Measurements from ENCODE around the gene TAS2R14.

Gene TAS2R14

GRCh38 chr12:10904686-10905085, 34.4 kb downstream of the TAS2R14 start:
- no peak for DNase-seq

DNA sequence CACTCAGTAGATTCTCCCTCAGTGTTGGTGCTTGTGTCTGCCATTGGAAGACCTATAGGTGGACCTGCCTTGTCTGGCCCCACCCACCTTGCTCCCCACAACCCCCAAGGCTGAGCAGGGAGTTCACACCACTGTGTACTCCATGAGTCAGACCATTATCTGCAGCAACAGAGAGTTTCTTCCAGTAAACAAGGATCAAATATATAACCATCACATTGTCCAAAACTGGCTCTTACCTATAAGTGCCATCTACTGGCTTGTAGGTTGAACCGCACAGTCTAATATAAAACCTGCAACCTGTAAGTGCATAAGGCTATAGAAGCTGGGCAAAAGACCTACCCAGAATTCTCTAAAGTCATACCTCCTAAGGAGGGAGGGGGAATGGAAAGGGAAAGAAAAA, 37.6 kb downstream of the TAS2R14 start:
- DNase-seq: no peak

DNA sequence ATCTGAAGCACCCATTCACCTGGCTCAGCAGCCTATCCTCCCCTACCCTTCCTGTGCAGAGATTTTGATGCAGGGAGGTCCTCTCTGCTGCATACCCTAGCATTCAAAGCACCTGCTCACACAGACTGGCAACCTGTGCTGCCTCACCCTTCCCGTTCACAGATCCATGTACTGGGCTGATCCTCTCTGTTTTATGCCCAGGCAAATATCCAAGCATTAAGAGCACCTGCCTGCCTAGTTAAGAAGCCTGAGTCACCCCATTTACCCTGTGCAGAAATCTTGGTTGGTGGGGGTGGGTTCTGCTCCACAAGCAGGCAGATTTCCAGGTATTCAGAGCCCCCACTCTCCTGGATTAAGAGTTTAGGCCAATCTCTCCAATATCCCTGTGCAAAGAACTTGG, 38.1 kb downstream of the TAS2R14 start:
- DNase-seq: no peak

DNA sequence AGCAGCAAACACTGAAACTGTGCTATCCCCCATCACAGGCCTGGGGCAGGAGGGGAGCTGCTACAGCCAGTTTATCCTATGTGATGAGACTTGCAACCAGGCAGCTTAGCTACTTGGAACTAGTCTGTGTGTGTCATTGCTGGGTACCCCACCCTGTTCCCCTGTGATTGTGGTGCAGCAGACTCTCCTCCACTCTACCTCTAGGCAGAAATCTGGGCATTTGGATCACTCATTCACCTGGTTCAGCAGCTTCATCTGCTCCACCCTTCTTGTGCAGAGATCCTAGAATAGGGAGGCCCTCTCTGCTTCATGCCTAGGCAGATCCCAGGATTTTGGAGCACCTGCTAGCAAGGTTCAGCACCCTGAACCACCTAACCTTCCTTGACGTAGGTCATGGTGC, 38.5 kb downstream of the TAS2R14 start:
- DNase-seq: no peak

DNA sequence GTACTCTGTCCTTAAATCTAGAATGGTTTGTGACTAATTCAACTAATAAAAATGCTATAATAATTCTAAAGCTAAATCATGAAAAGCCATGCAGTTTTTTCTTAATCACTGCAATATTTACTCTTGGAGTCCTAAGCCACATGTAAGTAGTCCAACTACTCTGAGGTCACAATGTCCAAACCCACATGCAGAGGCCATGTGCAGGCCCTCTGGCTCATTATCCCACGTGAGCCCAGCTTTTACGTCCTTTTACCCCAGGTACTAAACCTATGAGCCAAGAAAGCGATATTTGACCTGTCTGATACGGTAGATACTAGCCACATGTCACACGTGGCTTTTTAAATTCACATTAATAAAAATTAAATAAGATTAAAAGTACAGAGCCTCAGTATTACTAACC, 42.2 kb downstream of the TAS2R14 start:
- no peak for DNase-seq

- DNase-seq: no peak
Measured at GRCh38 chr12:10891937-10892336, 47.1 kb downstream of the TAS2R14 start.

DNA sequence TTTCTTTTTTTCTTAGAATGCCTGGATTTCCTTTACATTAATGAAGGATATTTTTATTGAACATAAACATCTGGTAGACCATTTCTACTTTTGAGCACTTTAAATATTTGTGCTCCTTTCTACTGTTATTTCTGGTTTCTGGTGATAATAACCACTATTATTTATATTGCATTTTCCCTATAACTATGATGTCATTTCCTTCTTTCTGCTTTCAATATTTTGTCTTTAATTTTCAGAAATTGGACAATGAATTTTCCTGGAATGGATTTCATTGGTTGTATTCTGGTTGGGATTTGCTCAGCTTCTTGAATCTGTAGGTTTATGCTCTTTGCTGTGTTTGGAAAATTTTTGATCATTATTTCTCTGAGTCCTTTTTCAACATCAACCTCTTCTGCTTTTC, 49.8 kb downstream of the TAS2R14 start:
- DNase-seq: no peak
